ENCODE results near the gene RPUSD3.
A peak's percentile ranks its signal among the peaks of the same experiment; 100 is the strongest.
"Not testable (repeated sequence)": the region's sequence is repeated elsewhere in the genome, so short reads cannot be mapped to it uniquely, and the experiment has no call there.

The RPUSD3 gene

DNA sequence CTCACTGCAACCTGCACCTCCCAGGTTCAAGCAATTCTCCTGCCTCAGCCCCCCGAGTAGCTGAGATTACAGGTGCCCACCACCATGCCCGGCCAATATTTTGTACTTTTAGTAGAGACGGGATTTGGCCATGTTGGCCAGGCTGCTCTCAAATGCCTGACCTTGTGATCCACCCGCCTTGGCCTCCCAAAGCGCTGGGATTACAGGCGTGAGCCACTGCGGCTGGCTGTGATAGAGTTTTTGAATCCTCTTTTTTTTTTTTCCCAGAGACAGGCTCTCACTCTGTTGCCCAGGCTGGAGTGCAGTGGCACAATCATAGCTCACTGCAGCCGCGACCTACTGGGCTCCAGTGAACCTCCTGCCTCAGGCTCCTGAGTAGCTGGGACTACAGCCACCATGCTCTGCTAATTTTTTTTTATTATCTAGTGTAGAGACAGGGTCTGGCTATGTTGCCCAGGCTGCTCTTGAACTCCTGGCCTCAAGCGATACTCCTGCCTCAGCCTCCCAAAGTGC lies 21.4 kb upstream of the RPUSD3 start:
- not testable (repeated sequence) for DNase-seq

DNA sequence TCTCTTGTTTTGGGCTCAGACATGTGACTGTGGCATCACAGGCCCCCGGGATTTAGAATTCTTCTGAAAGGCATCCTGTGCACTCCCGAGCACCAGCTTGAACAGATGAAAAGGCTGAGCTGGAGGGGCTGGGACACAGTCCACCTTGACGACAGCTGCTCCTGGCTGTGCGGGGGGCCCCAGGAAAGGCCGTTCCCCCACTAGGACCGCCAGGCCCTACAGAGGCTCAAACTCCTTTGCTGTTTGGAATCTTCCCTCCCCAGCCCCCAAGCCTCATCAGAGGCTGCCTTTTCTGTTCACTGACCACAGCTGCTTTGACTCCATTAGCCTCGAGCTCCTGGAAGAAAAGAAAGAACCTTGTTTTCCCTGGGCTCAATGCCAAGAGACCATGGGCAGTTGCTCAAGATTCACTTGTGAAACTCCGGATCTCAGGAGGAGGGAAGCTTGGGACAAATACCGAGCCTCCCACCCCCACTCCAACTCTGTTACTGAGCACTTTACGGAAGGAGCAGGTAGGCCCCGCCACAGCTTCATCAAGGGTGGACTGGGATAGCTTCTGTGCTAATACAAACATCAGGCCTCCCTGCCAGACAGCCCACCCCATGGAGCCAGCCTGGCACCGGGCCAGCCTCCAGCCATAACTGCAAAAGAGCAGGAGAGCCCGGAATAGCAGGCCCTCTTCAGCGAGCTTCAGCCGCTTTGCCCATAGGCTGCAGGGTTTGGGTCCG lies 20.6 kb upstream of the RPUSD3 start:
- DNase-seq = peak; percentile 58 to 61

DNA sequence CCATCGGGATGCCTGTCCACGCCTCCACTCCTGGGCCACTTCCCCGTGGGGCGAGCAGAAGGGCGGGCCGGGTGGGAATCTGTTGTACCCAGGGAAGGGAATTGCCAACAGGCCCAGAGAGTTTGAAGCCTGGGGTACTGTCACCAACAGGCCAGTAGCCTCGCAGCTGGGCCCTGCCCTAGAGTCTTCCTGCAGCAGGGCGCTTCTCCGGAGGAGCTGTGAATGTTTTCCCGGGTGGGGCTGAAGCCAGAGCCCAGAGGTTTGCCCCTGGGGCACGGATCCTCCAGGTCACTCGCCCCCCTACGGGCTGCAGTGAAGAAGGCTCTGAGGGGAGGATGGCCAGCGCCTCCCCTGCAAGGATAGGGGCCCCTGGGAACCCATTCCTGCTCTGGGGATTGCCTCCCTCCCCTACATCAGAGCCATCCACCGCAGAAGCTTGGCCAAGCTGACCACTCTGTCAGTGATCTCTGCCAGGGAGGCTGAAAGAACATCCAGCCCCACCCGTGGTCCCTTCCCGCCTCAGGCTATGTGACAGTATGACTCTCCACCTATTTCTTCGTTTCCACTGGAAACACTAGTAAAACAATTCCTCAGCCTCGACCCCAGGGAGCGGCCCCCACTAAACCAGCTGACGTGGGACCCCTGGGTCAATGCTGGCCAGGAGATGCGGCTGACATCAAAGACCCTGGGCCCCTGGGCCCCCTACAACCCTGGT lies 19.4 kb upstream of the RPUSD3 start:
- no peak for DNase-seq

DNA sequence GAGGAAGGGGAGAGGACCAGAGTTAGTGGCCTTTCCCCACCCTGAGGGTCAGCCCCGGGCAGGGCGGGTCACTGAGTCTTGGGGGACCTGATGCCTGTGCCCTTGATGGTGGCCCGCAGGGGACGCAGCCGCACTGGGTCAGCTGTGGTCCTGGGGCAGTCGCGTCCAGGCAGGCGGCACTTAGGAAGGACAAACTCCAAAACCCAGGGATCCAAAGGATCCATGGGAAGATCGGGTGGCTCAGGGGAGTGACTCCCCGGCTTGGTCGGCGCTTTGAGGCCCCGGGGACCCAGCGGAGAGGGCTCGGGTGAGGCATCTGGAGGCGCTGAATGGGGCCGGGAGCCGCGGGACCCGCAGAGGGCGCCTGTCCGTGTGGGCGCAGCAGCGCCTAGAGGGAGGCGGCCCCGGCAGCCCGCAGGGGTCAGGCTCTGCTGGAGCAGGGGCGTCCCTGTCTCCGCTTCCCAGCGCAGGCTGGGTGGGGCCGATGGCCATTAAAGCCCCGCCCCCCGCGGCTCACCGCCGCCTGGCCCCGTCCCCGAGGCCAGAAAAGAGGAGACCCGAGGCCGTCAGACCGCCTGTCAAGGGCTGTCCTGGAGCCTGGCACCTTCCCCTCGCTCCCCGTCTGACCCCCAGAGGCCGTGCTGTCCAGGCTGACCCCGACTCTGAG lies 18.7 kb upstream of the RPUSD3 start:
- no peak for DNase-seq

DNA sequence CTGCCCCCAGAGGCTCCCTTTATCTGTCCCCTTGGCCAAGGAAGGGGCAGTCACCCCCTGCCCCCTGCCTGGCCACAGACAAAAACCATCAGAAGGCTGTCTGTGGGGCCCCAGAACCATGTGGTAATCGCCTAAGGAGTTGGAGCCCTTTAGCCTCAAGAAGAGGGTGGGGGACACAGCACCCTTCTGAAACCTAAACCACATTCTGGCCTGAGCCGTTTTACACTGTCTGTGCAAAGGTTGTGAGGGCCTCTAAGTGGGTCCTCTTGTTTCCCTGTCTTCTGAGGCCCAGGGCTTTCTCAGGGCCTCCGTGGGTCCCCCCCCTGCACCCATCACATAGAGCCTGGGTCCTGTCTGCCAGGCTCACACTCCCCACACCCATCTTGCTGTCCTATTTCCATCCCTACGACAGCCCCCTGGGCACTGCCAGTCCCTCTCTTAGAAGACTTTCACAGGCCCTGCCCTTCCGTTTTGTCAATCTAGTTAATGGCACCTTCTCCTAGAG lies 17.9 kb upstream of the RPUSD3 start:
- no peak for DNase-seq

DNA sequence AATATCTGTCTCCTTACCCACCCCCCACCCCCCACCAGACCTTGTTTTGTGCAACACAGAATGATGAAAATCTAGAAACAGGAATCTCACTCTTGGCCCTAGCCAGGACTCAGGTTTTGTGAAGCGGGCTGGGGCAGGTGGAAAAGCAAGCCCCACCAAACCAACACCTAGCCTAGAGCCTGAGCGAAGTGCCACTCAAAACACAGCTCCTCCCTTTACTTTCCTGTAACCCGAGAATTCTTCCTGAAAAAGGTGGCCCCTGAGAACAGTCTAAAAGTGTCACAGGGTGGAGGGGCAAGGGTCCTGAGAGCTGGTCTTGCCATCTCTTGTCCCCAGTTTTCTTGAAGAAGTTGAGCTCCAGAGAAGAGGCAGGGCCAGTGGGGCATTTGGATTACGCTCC lies 17.4 kb upstream of the RPUSD3 start:
- no peak for DNase-seq

DNA sequence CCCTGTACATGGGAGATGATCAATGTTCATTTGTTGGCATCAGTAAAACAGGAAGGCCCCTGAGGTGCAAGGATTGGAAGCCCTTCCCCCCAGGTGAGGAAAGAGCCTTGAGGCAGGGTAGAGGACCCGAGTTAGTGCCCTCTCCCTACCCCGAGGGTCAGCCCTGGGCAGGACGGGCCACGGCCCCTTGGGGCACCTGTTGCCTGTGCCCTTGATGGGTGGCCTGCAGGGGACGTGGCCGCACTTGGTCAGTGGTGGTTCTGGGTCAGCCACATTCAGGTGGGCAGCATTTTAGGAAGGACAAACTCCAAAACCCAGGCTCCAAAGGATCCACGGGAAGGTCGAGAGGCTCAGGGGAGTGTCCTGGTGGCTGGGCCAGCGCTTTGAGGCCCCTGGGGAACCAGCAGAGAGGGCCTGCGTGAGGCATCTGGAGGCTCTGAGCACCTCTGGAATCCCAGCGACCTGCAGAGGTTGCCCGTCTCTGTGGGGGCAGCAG lies 15.8 kb upstream of the RPUSD3 start:
- DNase-seq = no peak

DNA sequence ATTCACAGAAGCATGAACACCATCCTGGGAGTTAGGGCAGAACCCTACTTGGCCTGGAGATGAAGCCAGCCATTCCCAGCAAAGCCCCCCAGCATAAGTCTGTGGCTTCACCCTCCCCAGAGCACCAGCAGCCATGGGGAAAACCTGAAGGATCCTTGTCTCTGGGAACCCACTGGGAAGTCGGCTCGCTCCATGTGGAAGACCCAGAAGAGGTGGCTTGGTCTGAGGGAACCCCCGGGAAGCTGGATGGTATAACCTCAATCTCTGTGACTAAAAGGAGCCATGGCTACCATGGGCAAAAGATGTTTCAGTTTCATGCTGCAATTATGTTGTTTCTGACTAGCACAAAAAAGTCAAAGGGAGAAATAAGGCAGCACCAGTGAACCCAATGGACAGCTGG lies 11.8 kb upstream of the RPUSD3 start:
- no peak for DNase-seq

DNA sequence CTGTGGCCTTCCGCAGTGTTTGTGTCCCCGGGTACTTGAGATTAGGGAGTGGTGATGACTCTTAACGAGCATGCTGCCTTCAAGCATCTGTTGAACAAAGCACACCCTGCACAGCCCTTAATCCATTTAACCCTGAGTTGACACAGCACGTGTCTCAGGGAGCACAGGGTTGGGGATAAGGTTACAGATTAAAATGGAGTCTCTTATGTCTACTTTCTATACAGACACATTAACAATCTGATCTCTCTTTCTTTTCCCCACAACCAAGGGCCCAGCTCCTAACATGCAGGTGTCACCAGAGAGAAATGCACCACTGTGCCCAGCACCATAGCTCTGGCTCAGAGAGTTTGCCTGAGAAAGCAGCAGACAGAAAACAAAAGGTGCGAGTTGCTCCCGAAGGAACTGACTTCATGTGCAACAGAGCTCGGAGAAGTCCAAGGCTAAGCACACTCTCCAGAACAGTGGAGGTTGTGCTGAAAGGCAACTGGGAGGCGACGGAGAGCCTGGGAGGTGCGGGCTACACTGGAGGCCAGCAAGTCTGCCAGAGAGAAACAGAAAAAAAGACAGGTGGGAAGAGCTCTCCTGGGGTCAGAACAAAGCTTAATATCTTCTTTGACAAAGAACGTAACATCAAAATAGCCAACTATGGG lies 10.6 kb upstream of the RPUSD3 start:
- not testable (repeated sequence) for DNase-seq

DNA sequence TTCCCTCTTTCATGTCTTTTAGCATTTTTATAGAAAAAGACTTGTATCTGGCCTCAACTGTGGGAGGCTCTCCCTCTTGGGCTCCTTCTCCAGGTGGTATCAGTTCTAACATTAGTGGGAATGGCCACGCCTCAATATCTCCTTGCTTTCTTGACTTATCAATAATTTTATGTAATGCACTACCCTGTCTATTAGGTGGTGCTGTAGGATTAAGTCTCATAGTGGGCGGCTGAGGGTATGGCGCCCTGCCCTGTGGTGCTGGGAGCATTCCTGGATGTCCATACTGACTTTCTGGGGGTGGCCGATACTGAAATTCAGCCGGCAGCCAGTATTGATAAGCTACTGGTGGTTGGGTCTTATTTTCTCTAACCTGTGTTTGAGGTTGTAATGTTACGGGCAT lies 8.7 kb upstream of the RPUSD3 start:
- no peak for DNase-seq

DNA sequence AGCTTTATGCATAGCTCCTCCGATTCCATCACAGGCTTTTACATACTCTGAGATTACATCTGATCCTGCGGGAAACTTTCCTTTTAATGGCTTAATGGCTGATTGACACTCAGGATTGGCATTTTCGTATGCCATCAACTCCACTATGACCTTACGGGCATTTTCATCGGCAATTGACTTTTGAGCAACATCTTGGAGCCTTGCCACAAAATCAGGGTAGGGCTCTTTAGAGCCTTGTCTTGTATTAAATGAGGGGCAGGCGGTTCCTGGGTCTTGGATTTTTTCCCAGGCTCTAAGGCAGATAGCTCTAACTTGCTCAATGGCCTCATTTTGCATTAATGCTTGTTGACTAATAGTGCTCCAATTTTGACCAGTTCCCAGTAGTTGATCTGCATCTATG lies 8.1 kb upstream of the RPUSD3 start:
- DNase-seq = not testable (repeated sequence)

DNA sequence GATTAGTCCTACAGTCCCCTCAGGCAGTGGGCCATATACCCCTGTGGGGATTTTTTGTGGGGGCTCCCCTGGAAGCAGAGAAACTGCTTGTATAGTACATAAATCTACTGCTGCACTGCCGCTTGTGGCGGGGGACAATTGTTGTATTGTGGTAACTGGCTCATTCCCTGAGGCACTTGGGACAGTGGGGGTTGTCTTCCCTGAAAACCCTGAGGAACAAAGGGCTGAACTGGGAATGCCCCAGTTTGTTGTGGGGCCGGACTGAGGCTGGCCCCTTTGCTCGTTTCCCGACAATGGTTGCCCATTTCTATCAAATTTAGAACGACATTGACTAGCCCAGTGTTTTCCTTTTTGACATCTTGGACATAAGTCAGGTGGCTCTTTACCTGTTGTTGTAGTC lies 7.6 kb upstream of the RPUSD3 start:
- DNase-seq = not testable (repeated sequence)

DNA sequence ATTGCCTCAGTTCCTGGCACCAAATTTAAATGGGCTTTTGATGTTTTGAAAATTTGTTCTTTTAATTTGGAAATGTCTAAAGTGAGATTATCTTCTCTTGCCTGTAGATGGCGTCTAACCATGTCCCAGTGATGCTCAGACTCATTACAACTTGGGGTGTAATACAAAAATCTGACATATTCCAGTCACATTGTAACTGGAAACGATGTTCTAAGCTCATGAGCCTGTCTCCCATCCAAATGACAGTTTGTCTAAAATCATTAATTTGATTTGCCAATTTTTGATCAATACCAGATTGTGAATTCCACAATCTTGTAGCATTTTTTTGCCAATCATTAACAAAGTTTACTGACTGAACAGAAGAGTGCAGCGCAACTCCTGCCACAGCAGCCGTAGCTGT lies 5.1 kb upstream of the RPUSD3 start:
- DNase-seq = peak in 1 of 2 donors; percentile 49

DNA sequence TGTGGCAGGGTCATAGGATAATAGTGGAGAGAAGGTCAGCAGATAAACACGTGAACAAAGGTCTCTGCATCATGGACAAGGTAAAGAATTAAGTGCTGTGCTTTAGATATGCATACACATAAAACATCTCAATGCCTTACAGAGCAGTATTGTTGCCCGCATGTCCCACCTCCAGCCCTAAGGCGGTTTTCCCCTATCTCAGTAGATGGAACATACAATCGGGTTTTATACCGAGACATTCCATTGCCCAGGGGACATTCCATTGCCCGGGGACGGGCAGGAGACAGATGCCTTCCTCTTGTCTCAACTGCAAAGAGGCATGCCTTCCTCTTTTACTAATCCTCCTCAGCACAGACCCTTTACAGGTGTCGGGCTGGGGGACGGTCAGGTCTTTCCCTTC lies 4.1 kb upstream of the RPUSD3 start:
- not testable (repeated sequence) for DNase-seq

DNA sequence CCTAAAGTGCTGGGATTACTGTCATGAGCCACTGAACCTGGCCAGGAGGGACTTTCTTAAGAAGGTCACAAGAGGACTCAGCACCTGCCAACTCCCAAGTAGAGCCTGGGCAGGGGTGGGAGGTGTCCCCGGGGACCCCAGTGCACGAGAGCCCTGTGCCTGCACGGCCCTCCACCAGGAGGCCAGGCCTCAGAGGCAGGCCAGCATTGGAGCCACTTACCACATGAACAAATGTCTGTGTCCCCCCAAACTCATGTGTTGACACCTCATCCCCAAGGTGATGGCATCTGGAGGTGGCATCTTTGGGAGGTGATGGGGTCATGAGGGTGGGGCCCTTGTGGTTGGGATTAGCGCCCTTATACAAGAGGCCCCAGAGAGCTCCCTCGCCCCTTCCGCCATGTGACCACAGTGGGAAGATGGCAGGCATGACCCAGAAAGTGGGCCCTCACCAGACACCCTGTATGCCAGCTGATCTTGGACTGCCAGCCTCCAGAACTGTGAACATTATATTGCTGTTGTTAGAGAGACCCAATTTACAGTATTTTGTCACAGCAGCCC lies 3.2 kb upstream of the RPUSD3 start:
- no peak for DNase-seq

DNA sequence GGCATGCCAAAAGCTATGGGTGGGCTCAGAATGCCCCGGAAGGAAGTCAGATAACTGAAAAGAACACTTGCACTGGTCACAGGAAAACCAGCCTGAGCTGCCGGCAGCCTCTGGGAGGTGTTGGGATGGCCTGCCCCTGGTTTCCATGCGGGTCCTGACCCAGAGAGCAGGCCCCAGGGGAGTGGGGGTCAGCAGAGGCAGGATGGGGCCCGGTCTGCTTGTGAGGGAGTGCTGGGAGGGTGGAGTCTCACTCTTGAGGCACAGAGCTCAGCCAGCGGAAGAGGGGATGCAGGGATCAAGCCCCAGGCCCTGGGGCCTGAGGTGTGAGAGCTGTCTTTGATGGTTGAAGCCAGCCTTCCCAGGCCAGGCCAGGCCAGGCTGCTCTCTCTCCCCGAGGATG lies 2.4 kb upstream of the RPUSD3 start:
- no peak for DNase-seq

DNA sequence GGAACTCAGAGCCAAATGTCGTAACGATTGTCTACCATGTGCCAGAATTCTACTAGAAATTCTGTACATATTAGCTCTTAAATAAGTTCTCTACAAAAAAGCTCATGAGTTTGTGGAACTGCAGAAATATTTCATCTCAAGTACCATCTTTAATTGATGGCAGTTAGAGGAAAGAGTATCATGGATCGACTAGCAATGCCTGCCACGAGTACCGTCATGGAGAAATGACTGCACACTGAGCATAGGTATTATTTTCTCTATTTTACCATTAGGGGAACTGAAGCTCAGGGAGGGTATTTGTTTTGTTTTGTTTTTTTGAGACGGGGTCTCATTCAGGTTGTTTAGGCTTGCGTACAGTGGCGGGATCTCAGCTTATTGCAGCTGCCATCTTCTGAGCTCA lies 2.8 kb downstream of the RPUSD3 start:
- no peak for DNase-seq

DNA sequence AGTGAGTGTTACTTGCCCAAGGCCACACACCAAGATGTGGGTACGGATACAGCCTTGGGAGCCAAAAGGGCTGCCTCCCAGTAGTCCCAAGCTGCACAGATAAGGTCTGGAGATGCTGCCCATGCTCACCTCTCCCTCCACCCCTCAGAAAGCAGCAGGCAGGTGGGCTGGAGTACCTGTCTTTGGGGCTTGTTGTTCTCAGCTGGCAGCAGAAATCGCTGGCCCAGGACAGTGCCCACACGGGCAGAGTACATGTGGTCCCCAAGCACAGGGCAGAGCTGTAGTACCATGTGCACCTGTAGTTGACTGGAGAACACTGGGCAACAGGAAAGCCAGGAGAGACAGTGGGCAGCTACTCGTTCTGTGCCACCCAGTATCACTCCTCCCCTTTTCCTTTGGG lies 5.0 kb downstream of the RPUSD3 start:
- no peak for DNase-seq

DNA sequence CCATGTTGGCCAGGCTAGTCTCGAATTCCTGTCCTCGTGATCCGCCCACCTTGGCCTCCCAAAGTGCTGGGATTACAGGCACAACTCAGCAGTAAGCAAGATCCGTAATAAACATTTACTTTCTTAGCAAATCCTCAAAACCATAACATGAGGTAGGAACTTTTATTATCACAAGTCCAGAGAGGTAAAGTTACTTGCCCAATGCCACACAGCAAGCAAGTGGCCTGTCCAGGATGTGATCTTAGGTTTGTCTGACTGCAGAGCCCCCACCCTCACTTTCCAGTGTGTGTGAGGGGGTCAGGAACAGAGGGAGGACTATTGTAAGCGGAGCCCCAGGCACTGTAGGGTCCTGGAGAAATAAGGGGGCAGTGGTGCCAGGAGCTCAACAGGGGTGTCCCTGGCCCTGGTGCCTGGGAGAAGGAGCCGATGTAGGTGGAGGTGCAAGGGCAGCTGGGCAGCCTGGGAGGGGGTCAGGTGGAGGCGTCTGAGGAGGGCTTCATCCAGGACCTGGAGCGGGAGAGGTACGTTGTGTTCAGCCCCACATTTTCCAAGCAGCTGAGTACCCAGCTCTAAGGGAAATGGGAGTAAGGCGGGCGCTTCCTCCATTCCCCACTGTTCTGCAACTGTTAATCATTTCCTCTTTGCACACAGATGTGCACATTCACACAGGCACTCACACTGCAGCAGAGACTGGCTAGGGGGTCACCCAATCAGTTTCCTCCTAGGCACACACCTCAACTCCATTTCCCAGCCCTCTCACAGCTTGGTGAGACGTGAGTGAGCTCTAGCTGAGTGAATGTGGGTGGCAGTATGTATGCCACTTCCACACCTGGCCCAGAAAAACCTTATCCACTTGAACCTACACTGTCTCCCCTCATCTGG lies 5.9 kb downstream of the RPUSD3 start:
- DNase-seq = no peak

DNA sequence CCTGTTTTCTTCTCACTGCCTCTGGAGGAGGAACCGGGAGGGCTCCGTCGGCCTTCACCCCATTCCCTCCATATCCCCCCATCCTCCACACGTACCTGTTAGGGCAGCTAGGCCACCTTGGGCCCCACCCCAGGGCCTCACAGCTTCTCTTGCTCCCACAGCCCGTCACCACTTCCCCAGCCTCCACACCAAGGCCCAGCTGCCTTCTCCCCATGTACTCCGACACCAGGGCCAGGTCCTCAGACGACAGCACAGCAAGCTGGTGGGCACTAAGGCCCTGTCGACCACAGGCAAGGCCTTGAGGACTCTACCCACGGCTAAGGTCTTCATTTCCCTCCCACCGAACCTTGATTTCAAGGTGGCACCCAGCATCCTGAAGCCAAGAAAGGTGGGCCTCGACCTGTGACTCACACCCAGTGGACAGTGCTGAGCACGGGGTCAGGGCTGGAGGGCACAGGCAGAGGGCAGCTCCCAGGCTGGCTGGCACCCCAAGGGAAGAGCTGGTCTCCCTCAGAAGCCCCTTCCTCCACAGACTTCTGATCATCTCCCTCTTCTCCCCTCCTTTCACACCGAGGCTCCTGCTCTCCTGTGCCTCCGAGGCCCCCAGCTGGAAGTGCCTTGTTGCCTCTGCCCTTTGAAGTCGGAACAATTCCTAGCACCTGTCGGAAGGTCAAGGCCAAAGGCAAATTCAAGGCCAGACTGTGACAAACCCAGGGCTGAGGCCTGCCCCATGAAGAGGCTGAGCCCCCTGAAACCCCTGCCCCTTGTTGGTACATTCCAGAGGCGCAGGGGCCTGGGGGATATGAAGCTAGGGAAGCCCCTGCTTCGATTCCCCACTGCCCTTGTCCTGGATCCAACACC lies 9.1 kb downstream of the RPUSD3 start:
- DNase-seq = no peak

DNA sequence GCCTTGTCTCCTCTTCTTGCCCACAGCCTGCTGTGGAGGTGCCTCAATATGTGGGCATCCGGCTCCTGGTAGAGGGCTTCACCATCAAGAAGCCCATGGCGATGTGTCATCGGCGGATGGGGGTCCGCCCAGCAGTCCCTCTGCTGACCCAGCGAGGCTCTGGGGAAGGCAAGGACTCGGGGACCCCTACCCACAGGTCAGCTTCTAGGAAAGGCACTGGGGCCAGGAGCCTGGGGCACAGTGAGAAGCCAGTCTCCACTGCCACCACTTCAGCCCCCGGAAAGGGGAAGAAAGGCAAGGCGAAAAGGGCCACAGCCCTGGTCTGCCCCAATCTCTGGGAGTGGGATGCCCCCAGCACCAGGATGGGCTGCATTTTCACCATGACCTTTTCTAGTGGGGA lies 10.7 kb downstream of the RPUSD3 start:
- no peak for DNase-seq

All from hippocampal formation (tissue), 2 donors.